Transverse colon (tissue), 4 donors: ENCODE measurements around the gene GNPAT.

ENCODE experiments used
- POLR2AphosphoS5 ChIP-seq, 3 donors: sonication (generic); formaldehyde crosslinking; IDR thresholded peaks; one replicate each; pipeline ENCODE4 v1.6.1; 2016; ENCODE audit warnings: antibody characterized with exemption in 3 of 3
- TF ChIP-seq, protein P1 (sequence below), 5 experiments: fragments of 200-600 bp in 3 of 5; fragments of 450-650 bp in 2 of 5; sonication (generic) in 3 of 5; IDR thresholded peaks; 1 replicate in 2 of 5; 2 replicates in 3 of 5; pipeline ENCODE4 v1.5.1; 2016 to 2017; ENCODE audit warnings: antibody characterized with exemption in 5 of 5, inconsistent platforms in 3 of 5, mild to moderate bottlenecking in 2 of 5, moderate library complexity in 1 of 5

DNA sequence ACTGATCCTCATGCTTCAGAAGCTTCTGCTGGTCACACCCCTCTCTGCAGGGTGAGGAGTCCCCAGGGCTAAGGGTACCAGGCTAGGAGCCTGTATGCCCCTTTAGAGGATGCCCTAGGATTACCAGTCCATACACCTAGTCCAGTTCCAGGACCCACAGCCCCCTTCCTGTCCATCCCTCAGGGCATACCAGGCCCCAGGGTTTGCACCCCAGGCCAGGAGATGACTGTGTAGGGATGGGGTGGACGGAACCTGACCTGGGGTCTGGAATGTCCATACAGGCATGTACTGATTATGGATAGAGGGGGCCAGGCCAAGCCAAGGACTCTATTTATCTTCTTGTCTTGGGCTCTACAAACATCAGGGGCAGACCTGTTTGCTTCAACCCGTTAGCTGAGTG lies 44.3 kb upstream of the GNPAT start:
- TF ChIP-seq, protein P1, sequence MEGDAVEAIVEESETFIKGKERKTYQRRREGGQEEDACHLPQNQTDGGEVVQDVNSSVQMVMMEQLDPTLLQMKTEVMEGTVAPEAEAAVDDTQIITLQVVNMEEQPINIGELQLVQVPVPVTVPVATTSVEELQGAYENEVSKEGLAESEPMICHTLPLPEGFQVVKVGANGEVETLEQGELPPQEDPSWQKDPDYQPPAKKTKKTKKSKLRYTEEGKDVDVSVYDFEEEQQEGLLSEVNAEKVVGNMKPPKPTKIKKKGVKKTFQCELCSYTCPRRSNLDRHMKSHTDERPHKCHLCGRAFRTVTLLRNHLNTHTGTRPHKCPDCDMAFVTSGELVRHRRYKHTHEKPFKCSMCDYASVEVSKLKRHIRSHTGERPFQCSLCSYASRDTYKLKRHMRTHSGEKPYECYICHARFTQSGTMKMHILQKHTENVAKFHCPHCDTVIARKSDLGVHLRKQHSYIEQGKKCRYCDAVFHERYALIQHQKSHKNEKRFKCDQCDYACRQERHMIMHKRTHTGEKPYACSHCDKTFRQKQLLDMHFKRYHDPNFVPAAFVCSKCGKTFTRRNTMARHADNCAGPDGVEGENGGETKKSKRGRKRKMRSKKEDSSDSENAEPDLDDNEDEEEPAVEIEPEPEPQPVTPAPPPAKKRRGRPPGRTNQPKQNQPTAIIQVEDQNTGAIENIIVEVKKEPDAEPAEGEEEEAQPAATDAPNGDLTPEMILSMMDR (IDR thresholded peaks at IDR 0.05), result no peak
- TF ChIP-seq POLR2AphosphoS5 (IDR thresholded peaks at IDR 0.05), result no peak
